SK-N-SH (cell line): Measurements from ENCODE around the gene MTA2.

Source experiments
- FOXJ3 ChIP-seq: sonication (generic); formaldehyde crosslinking; IDR thresholded peaks from 2 replicates; pipeline ENCODE4 v1.5.1; 2020; ENCODE audit warnings: mild to moderate bottlenecking, missing genetic modification reagents
- JUND ChIP-seq: IDR thresholded peaks from 2 replicates; pipeline ENCODE4 v1.4.0; 2012
- POLR2AphosphoS5 ChIP-seq: IDR thresholded peaks from 2 replicates; pipeline ENCODE4 v1.6.1; 2012; ENCODE audit warnings: low read depth, low read length
- REST ChIP-seq: IDR thresholded peaks from 2 replicates; pipeline ENCODE4 v1.6.1; 2012; ENCODE audit warnings: mild to moderate bottlenecking, low read depth, low read length, moderate library complexity
- SMC3 ChIP-seq: IDR thresholded peaks from 2 replicates; pipeline ENCODE4 v1.6.1; 2012; ENCODE audit warnings: low read depth, low read length, improper control_type of control experiment
- TF ChIP-seq, protein P1 (sequence below): fragments of 200-600 bp; sonication (generic); IDR thresholded peaks from 2 replicates; pipeline ENCODE4 v1.6.1; 2017; ENCODE audit warnings: antibody characterized with exemption, mild to moderate bottlenecking, moderate library complexity

GRCh38 chr11:62574363-62575071, 27.1 kb downstream of the MTA2 start:
- TF ChIP-seq, protein P1, sequence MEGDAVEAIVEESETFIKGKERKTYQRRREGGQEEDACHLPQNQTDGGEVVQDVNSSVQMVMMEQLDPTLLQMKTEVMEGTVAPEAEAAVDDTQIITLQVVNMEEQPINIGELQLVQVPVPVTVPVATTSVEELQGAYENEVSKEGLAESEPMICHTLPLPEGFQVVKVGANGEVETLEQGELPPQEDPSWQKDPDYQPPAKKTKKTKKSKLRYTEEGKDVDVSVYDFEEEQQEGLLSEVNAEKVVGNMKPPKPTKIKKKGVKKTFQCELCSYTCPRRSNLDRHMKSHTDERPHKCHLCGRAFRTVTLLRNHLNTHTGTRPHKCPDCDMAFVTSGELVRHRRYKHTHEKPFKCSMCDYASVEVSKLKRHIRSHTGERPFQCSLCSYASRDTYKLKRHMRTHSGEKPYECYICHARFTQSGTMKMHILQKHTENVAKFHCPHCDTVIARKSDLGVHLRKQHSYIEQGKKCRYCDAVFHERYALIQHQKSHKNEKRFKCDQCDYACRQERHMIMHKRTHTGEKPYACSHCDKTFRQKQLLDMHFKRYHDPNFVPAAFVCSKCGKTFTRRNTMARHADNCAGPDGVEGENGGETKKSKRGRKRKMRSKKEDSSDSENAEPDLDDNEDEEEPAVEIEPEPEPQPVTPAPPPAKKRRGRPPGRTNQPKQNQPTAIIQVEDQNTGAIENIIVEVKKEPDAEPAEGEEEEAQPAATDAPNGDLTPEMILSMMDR: no peak
- no peak for TF ChIP-seq POLR2AphosphoS5
- TF ChIP-seq REST: no peak
- TF ChIP-seq SMC3: no peak
- TF ChIP-seq JUND: no peak
- TF ChIP-seq FOXJ3 (CRISPR knock-in tag): no peak
